ENCODE data around the gene RNASEL. TPM values are rescaled to one million over a fixed set of nuclear protein-coding genes. Genes with fewer than 3 reads are reported as not detected.

The RNASEL gene
- total RNA-seq, 4 donors from 2014 or later, result 6.5 to 14.5 (median 10.6) TPM

DNA sequence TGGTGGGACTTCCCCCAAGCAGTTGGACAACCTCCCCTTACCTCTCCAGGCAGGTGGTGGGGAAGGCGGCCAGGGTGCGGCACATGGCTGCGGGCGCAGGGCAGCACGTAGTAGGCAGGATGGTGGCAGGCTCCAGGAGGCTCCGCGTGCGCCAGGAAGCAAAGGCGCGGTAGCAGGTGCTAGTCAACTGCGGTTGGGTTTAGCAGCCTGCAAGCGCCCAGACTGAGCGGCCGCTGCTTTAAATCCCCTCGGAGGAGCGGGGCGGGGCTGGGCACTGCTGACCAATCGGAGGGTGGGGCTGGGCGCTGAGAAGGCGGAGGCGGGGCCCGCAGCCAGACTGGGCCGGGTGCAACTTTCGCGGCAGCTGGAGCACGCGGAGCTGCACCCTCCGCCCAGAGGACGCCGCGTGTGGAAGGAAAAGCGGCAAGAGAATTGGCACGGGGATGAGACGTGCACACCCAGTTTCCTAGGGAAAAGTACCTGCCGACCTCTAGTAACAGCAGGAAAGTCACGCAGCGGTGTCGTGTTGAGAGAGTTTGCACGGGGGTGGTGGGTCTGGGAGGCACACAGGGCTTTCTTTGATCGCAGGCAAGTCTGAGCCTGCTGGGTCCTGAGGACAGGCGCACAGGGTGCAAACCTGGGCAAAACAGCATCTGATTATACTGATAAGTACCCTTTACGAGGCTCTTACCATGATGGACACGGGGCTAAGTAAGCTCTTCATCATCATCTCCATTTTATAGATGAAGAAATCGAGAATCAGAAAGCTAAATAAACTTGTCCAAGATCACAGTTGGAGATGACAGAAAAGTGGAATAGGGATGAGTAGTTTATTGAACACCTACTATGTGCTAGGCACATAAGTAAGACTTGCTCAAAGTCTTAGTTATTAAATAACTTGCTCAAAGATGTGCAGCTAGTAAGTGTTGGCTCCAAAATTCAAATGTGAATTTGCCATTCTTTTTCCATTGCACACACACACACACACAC is 15.4 kb upstream of the RNASEL start, which contains the start of gene RGS16:
TSS of gene RGS16 (minus strand) at position 215 of the 990 bp plus-strand sequence. CDS start at position 85, 130 bp downstream.
- H3K4me1 ChIP-seq, result peaks cover 0 to 42% (median 21%) of the 10 kb centered on the region in 3 donors
- H3K27ac ChIP-seq, result peak within 1 kb of the TSS in 3 of 4 donors; percentile 62 to 79 (median 74)
- H3K36me3 ChIP-seq, result peaks cover 0 to 13% of the 10 kb centered on the region in 2 donors
- H3K4me3 ChIP-seq, result peak within 1 kb of the TSS; percentile 27 to 57
- H3K9me3 ChIP-seq, result no peaks in the 10 kb centered on the region
- no peaks in the 10 kb centered on the region for H3K27me3 ChIP-seq
- TF ChIP-seq, protein P1, sequence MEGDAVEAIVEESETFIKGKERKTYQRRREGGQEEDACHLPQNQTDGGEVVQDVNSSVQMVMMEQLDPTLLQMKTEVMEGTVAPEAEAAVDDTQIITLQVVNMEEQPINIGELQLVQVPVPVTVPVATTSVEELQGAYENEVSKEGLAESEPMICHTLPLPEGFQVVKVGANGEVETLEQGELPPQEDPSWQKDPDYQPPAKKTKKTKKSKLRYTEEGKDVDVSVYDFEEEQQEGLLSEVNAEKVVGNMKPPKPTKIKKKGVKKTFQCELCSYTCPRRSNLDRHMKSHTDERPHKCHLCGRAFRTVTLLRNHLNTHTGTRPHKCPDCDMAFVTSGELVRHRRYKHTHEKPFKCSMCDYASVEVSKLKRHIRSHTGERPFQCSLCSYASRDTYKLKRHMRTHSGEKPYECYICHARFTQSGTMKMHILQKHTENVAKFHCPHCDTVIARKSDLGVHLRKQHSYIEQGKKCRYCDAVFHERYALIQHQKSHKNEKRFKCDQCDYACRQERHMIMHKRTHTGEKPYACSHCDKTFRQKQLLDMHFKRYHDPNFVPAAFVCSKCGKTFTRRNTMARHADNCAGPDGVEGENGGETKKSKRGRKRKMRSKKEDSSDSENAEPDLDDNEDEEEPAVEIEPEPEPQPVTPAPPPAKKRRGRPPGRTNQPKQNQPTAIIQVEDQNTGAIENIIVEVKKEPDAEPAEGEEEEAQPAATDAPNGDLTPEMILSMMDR (IDR thresholded peaks at IDR 0.05), result no peak
- TF ChIP-seq EP300 (IDR thresholded peaks at IDR 0.05) (no peak), POLR2A (IDR thresholded peaks at IDR 0.05) (peak; percentile 22 to 33), POLR2AphosphoS5 (IDR thresholded peaks at IDR 0.05) (peak; percentile 71)
- ATAC-seq, result peak; percentile 95
- WGBS, 2 donors (ENCODE audit: low coverage in 1 of 2), result 30% methylated on average over 5 to 9 of the region's 44 CpGs

- H3K27ac ChIP-seq, result peak overlapping the region in 3 of 4 donors; percentile 62 to 79 (median 74)
- no peaks in the 10 kb centered on the region for H3K27me3 ChIP-seq
- TF ChIP-seq POLR2AphosphoS5 (IDR thresholded peaks at IDR 0.05), result peak; percentile 52
- no peak for TF ChIP-seq EP300 (IDR thresholded peaks at IDR 0.05)
- peak overlapping the region; percentile 27 to 57 for H3K4me3 ChIP-seq
- peaks cover 0 to 42% (median 21%) of the 10 kb centered on the region in 3 donors for H3K4me1 ChIP-seq
- H3K36me3 ChIP-seq, result peaks cover 0 to 20% of the 10 kb centered on the region in 2 donors
- H3K9me3 ChIP-seq, result no peaks in the 10 kb centered on the region
- peak; percentile 20 for ATAC-seq
- 13% methylated on average over 6 of the region's 12 CpGs; no CpG with 5 or more reads in 1 of the 2 donors for WGBS, 2 donors (ENCODE audit: low coverage in 1 of 2)
Measured at GRCh38 chr1:182603646-182604174, 14.7 kb upstream of the RNASEL start.

DNA sequence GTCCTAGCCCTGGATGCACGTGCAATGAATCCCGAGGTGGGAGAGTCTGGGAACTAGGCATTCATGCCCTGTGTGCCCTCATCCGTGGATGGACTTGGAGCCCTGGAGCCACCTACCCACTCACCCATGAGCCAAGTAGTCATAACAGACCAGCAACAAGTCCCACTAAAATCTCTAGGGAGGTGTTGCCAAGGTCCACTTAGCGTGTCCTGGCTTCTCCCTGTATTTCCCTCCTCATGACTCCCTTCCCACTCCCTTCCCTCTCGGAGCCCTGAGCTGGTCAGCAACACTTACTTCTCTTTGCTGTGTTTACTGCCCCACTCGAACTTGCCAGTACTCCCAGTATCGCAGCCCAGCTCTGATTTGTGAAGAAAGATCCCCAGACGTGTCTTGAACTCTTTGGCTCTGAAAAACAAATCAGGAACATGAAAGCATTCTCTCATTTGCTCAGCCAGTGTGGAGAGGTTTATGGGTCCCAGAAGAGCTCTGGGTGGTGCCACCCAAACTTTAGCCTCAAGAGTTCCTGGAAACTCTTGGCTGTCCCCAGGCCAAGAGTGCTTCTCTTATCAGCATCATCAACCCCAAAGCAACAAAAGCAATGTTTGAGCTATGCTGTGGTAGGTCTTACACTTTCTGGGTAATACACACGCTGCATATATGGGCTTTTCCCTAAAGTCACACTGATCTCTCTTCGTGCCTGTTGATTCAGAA is 14.0 kb upstream of the RNASEL start:
- Histone ChIP-seq H3K4me3 (peak overlapping the region in 1 of 2 donors; percentile 57), H3K4me1 (peaks cover 0 to 42% (median 21%) of the 10 kb centered on the region in 3 donors), H3K36me3 (peaks cover 0 to 22% of the 10 kb centered on the region in 2 donors), H3K27ac (peak overlapping the region in 3 of 4 donors; percentile 62 to 79 (median 74)), H3K9me3 (no peaks in the 10 kb centered on the region), H3K27me3 (no peaks in the 10 kb centered on the region)
- no peak for ATAC-seq
- TF ChIP-seq, protein P1 (IDR thresholded peaks at IDR 0.05), result no peak
- TF ChIP-seq POLR2A (IDR thresholded peaks at IDR 0.05) (no peak), EP300 (IDR thresholded peaks at IDR 0.05) (no peak)
- 52 to 68% methylated on average over 6 to 10 of the region's 10 CpGs for WGBS, 2 donors (ENCODE audit: low coverage in 1 of 2)

DNA sequence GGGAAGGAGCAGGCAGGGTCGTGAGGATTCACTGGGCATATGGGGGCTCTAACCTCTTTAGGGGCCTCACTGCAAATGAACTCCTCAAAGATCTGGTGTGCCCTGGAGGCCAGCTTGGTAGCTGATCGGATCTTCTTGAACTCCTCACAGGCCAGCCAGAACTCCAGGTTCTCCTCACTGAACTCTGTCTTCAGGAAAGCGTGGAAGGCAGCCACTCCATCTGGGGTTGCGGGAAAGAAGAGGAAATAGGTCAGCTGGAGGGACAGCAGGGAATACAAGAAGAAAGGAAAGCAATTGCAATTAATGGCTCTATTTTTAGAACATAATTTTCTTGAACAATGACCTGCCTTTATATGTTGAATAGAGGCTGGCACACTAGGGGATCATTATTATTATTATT is 12.9 kb upstream of the RNASEL start:
- peak overlapping the region in 3 of 4 donors; percentile 53 to 62 (median 60) for H3K27ac ChIP-seq
- no peak overlapping the region for H3K4me3 ChIP-seq
- peaks cover 0 to 42% (median 21%) of the 10 kb centered on the region in 3 donors for H3K4me1 ChIP-seq
- H3K27me3 ChIP-seq, result no peaks in the 10 kb centered on the region
- WGBS, 2 donors (ENCODE audit: low coverage in 1 of 2), result 40 to 80% methylated on average over 1 of the region's 4 CpGs
- H3K36me3 ChIP-seq, result peaks cover 0 to 22% of the 10 kb centered on the region in 2 donors
- ATAC-seq, result no peak
- TF ChIP-seq EP300 (IDR thresholded peaks at IDR 0.05) (no peak), POLR2AphosphoS5 (IDR thresholded peaks at IDR 0.05) (no peak), POLR2A (IDR thresholded peaks at IDR 0.05) (no peak)
- TF ChIP-seq, protein P1 (IDR thresholded peaks at IDR 0.05), result no peak
- no peaks in the 10 kb centered on the region for H3K9me3 ChIP-seq

DNA sequence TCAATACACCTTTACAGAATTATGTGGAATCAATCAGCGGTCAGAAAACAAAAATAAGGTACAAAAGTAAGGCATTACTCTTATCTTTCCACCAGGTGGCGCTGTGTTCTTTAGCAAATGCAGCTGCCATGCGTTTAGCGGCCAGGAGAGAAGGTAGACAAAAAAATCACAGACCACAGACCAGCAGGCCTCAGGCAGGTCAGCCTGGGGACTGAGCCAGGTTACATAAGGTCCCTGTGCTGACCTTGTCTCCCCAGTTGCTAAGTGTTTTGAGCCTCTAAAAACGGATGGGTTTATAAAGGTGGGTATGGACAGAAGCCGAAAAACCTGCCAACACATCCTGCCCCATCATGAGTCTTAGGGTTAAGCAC is 12.3 kb upstream of the RNASEL start:
- Histone ChIP-seq H3K27me3 (no peaks in the 10 kb centered on the region), H3K27ac (peak overlapping the region in 3 of 4 donors; percentile 53 to 62 (median 60)), H3K4me3 (no peak overlapping the region), H3K4me1 (peaks cover 0 to 42% (median 21%) of the 10 kb centered on the region in 3 donors), H3K9me3 (no peaks in the 10 kb centered on the region), H3K36me3 (peaks cover 0 to 22% of the 10 kb centered on the region in 2 donors)
- peak; percentile 16 for ATAC-seq
- 13 to 17% methylated on average over 6 of the region's 6 CpGs for WGBS, 2 donors (ENCODE audit: low coverage in 1 of 2)
- TF ChIP-seq, protein P1 (IDR thresholded peaks at IDR 0.05), result peak; percentile 87 to 97 (median 92)
- TF ChIP-seq POLR2AphosphoS5 (IDR thresholded peaks at IDR 0.05), result peak; percentile 11
- TF ChIP-seq EP300 (IDR thresholded peaks at IDR 0.05), result no peak
- no peak for TF ChIP-seq POLR2A (IDR thresholded peaks at IDR 0.05)

Measured in gastroesophageal sphincter (tissue), 4 donors.